Small intestine (tissue), 7 donors: ENCODE data around the gene BTNL8. TPM values are rescaled to one million over a fixed set of nuclear protein-coding genes. Genes with fewer than 3 reads are reported as not detected.

Experiments used
- DNase-seq, 2 donors: peaks; one replicate each; pipeline versions ENCODE4 v3.0.0 to v3.0.0-alpha.2; 2013
- FAIRE-seq: peaks from 2 replicates; lab custom pipeline; 2012; peaks lifted over from hg19 to GRCh38; lab: Jason Lieb, UNC
- H3K27ac ChIP-seq, 3 donors: one replicate each; pipeline ENCODE4 v1.5.1; 2013; ENCODE audit warnings: low read length in 2 of 3, mild to moderate bottlenecking in 2 of 3, control low read depth in 1 of 3, inconsistent platforms in 1 of 3, low read depth in 1 of 3, moderate library complexity in 1 of 3
- H3K27me3 ChIP-seq, 3 donors: one replicate each; pipeline ENCODE4 v1.6.1; 2013; ENCODE audit warnings: low read length in 3 of 3, inconsistent platforms in 1 of 3; ENCODE audit not compliant: control insufficient read depth in 3 of 3, insufficient read depth in 3 of 3
- H3K36me3 ChIP-seq, 3 donors: one replicate each; pipeline ENCODE4 v1.6.1; 2013; ENCODE audit warnings: low read length in 3 of 3, inconsistent platforms in 1 of 3, low read depth in 1 of 3, mild to moderate bottlenecking in 1 of 3, moderate library complexity in 1 of 3; ENCODE audit not compliant: control insufficient read depth in 3 of 3, insufficient read depth in 2 of 3
- H3K4me1 ChIP-seq, 3 donors: one replicate each; pipeline ENCODE4 v1.6.1; 2013; ENCODE audit warnings: low read length in 2 of 3, inconsistent platforms in 1 of 3, low read depth in 1 of 3, mild to moderate bottlenecking in 1 of 3, moderate library complexity in 1 of 3; ENCODE audit not compliant: control insufficient read depth in 3 of 3, insufficient read depth in 2 of 3
- H3K4me3 ChIP-seq, 3 donors: one replicate each; pipeline ENCODE4 v1.5.1; 2013; ENCODE audit warnings: low read length in 3 of 3, control low read depth in 1 of 3, inconsistent platforms in 1 of 3, low read depth in 1 of 3, mild to moderate bottlenecking in 1 of 3, moderate library complexity in 1 of 3
- H3K9me3 ChIP-seq, 2 donors: one replicate each; pipeline ENCODE4 v1.6.1; 2013; ENCODE audit warnings: low read depth in 1 of 2, low read length in 1 of 2; ENCODE audit not compliant: control insufficient read depth in 2 of 2, insufficient read depth in 1 of 2
- WGBS, 3 donors: extraction: QIAGEN DNeasy Blood & Tissue Kit; methylation state at CpG; one replicate each; pipeline ENCODE4 v1.1.7; 2013; 5-methylcytosine and 5-hydroxymethylcytosine counted together
- polyA plus RNA-seq, 4 donors: library from polyadenylated mRNA; stranded (reverse) in 3 of 4; unstranded in 1 of 4; fragments of 200-250 nt in 3 of 4; fragments of 120-200 nt in 1 of 4; gene quantifications; one replicate each; pipeline versions ENCODE4 v1.2.1 to v1.2.3, GENCODE V29; 2013
- donor health status: healthy with polysubstance abuse.
- donor health status: control.
- donor health status: control.
- donor health status: Bipolar disorder and iron deficiency.
- donor health status: healthy.

The BTNL8 gene
- polyA plus RNA-seq, 4 donors, result 53.8 to 192 (median 84.5) TPM

DNA sequence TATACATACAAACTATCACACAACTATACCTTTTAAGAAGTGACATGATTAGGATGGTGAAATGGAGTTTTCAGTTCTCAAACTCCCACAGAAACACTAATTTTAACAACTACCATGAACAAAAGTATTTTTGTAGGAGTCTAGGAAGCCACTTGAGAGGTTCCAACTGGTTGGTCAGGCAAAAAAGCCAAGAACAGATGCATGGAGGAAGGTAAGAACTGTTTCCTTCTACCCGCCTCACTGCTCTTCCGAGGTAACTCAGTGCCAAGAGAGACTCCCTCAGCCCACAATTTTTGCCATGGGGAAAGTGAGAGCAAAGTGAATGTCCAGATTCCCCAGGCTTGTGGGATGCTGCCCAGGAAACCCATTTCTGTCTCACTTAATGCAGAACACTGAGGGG, 15.7 kb downstream of the BTNL8 start:
- 88 to 97% (median 92%) methylated on average over 2 of the region's 2 CpGs for WGBS, 3 donors
- peaks cover 0 to 20% of the 10 kb centered on the region in 2 donors for H3K9me3 ChIP-seq
- FAIRE-seq (no peak), DNase-seq (no peak)
- no peaks in the 10 kb centered on the region for H3K27me3 ChIP-seq
- H3K27ac ChIP-seq, result no peak overlapping the region
- H3K4me3 ChIP-seq, result no peak overlapping the region
- H3K4me1 ChIP-seq, result peaks cover 0 to 4% (median 0%) of the 10 kb centered on the region in 3 donors
- H3K36me3 ChIP-seq, result peaks cover 5 to 31% (median 27%) of the 10 kb centered on the region in 3 donors

GRCh38 chr5:180915924-180916323, 17.0 kb downstream of the BTNL8 start:
- H3K9me3 ChIP-seq, result peaks cover 0 to 20% of the 10 kb centered on the region in 2 donors
- no peaks in the 10 kb centered on the region for H3K27me3 ChIP-seq
- 55 to 84% (median 80%) methylated on average over 3 of the region's 3 CpGs for WGBS, 3 donors
- FAIRE-seq, result no peak
- H3K36me3 ChIP-seq, result peaks cover 5 to 26% (median 24%) of the 10 kb centered on the region in 3 donors
- H3K4me3 ChIP-seq, result no peak overlapping the region
- H3K27ac ChIP-seq, result no peak overlapping the region
- no peak for DNase-seq
- H3K4me1 ChIP-seq, result no peaks in the 10 kb centered on the region

DNA sequence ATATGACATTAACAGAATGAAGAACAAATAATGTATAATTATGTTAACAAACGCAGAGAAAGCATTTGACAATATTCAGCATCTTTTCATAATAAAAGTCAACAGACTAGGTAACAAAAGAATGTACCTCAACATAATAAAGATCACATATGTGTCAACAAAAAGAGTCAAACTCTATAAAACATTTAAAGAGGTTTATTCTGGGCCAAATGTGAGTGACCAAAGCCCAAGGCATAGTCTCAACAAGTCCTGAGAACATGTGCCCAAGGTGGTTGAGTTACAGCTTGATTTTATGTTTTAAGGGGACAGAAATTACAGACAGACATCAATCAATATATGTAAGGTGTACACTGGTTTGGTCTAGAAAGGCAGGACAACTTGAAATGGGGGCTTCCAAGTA, 19.4 kb downstream of the BTNL8 start:
- DNase-seq (no peak), FAIRE-seq (no peak)
- Histone ChIP-seq H3K4me3 (no peak overlapping the region), H3K27me3 (no peaks in the 10 kb centered on the region), H3K4me1 (no peaks in the 10 kb centered on the region), H3K9me3 (peaks cover 0 to 14% of the 10 kb centered on the region in 2 donors), H3K27ac (no peak overlapping the region), H3K36me3 (peaks cover 2 to 14% (median 13%) of the 10 kb centered on the region in 3 donors)
- WGBS, 3 donors, result 73 to 89% (median 78%) methylated on average over 1 of the region's 1 CpG

GRCh38 chr5:180920710-180921109, 21.8 kb downstream of the BTNL8 start:
- no peak overlapping the region for H3K4me3 ChIP-seq
- no peak for FAIRE-seq
- no peaks in the 10 kb centered on the region for H3K4me1 ChIP-seq
- no peak overlapping the region for H3K27ac ChIP-seq
- DNase-seq, result no peak
- peaks cover 0 to 11% (median 7%) of the 10 kb centered on the region in 3 donors for H3K36me3 ChIP-seq
- H3K9me3 ChIP-seq, result peaks cover 0 to 12% of the 10 kb centered on the region in 2 donors
- peaks cover 0 to 2% (median 0%) of the 10 kb centered on the region in 3 donors for H3K27me3 ChIP-seq

DNA sequence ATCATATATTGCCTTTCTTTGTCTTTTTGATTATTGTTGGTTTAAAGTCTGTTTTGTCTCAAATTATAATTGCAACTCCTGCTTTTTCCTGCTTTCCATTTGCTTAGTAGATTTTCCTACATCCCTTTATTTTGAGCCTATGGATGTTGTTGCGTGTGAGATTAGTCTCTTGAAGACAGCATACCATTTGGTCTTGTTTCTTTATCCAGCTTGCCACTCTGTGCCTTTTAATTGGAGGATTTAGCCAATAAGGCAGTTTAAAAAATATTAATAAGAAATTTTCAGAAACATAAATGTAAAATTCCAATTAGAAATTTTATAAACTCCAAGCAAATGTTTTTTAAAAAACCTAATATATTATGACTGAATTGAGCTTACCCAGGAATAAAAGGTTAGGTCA, 24.0 kb downstream of the BTNL8 start:
- peak; percentile 23 for FAIRE-seq

GRCh38 chr5:180932660-180933059, 33.7 kb downstream of the BTNL8 start:
- H3K27me3 ChIP-seq, result peaks cover 0 to 2% (median 0%) of the 10 kb centered on the region in 3 donors
- no peak for DNase-seq
- peaks cover 5 to 25% of the 10 kb centered on the region in 2 donors for H3K9me3 ChIP-seq
- H3K27ac ChIP-seq, result no peak overlapping the region
- H3K4me3 ChIP-seq, result no peak overlapping the region
- H3K4me1 ChIP-seq, result no peaks in the 10 kb centered on the region
- peaks cover 0 to 13% (median 8%) of the 10 kb centered on the region in 3 donors for H3K36me3 ChIP-seq
- no peak for FAIRE-seq

More for the DNA sequence above, 24.0 kb downstream of the BTNL8 start:
- Histone ChIP-seq H3K36me3 (peaks cover 0 to 21% (median 11%) of the 10 kb centered on the region in 3 donors), H3K27ac (no peak overlapping the region), H3K4me1 (no peaks in the 10 kb centered on the region), H3K27me3 (peaks cover 0 to 6% (median 0%) of the 10 kb centered on the region in 3 donors), H3K4me3 (no peak overlapping the region), H3K9me3 (peaks cover 0 to 23% of the 10 kb centered on the region in 2 donors)
- whole genome bisulfite sequencing, 3 donors, result 76 to 95% (median 82%) methylated on average over 1 of the region's 1 CpG
- DNase-seq, result no peak

DNA sequence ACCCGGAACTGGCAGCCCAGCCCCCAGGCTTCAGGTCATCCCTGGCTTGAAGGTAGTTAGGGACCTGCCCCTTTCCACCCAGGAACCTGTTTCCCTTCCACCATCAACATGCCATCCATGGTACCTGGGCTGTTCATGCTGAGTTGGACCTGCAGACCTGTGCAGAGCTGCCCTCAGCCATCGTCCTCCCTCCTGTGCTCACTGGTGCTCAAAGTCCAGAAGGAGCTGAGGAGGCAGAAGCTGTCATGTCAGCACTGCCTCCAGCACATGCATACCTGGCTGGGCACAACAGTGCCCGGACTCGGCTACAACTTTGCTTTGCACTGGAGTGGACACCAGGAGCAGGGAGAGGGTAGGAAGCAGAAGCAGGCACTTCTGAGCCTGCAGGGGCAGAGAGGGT, 36.2 kb downstream of the BTNL8 start:
- DNase-seq (peak in 1 of 2 donors; percentile 14), FAIRE-seq (no peak)
- Histone ChIP-seq H3K4me1 (no peaks in the 10 kb centered on the region), H3K27ac (no peak overlapping the region), H3K27me3 (peaks cover 0 to 2% (median 0%) of the 10 kb centered on the region in 3 donors), H3K9me3 (peaks cover 5 to 35% of the 10 kb centered on the region in 2 donors), H3K36me3 (peaks cover 0 to 13% (median 8%) of the 10 kb centered on the region in 3 donors), H3K4me3 (no peak overlapping the region)
- WGBS, 3 donors, result 58 to 75% (median 70%) methylated on average over 4 of the region's 4 CpGs

GRCh38 chr5:180938294-180938693, 39.3 kb downstream of the BTNL8 start:
- no peak overlapping the region for H3K27ac ChIP-seq
- no peak for DNase-seq
- 78 to 92% (median 85%) methylated on average over 6 of the region's 6 CpGs for WGBS, 3 donors
- no peak for FAIRE-seq
- no peaks in the 10 kb centered on the region for H3K4me1 ChIP-seq
- H3K27me3 ChIP-seq, result peaks cover 0 to 2% (median 0%) of the 10 kb centered on the region in 3 donors
- H3K36me3 ChIP-seq, result peaks cover 0 to 13% (median 8%) of the 10 kb centered on the region in 3 donors
- peaks cover 5 to 39% of the 10 kb centered on the region in 2 donors for H3K9me3 ChIP-seq
- H3K4me3 ChIP-seq, result no peak overlapping the region
